ENCODE results near the gene JMJD7.

GRCh38 chr15:41847981-41848380 is 20.1 kb downstream of the JMJD7 start:
- TF ChIP-seq CTCF (IDR thresholded peaks at IDR 0.05; ENCODE audit: borderline replicate concordance, extremely low read depth, low read length, poor library complexity, severe bottlenecking) (no peak), EZH2 (IDR thresholded peaks at IDR 0.05; ENCODE audit: borderline replicate concordance, low read depth, low read length, severe bottlenecking) (no peak)

Data from DND-41 (cell line).